Left renal pelvis (tissue), 4 donors: ENCODE results near the gene RPP21. TPM values are rescaled to one million over a fixed set of nuclear protein-coding genes. Genes with fewer than 3 reads are reported as not detected.

ENCODE experiments used
- DNase-seq, 4 donors: peaks; one replicate each; pipeline ENCODE4 v3.0.0-alpha.2; 2013; ENCODE audit warnings: low read depth in 4 of 4, low spot score in 3 of 4
- polyA plus RNA-seq, 4 donors: library from polyadenylated mRNA; unstranded; fragments of 120-200 nt; gene quantifications; one replicate each; pipeline ENCODE4 v1.2.1, GENCODE V29; 2013; ENCODE audit not compliant: insufficient read length in 4 of 4

RPP21 gene
- 10 to 100 TPM; 22.5 to 40.2 (median 28.7) TPM for polyA plus RNA-seq

- DNase-seq, result peak in 3 of 4 donors; percentile 61 to 70 (median 66)
These were observed at the start of gene RPP21 for GRCh38 chr6:30344868-30345671. Gene RPP21, plus strand, starts transcription at chr6:30345156. Its CDS starts 16 bp downstream, at chr6:30345172.

GRCh38 chr6:30295837-30296236 is 49.1 kb upstream of the RPP21 start:
- DNase-seq, result no peak

GRCh38 chr6:30304002-30304401 is 41.0 kb upstream of the RPP21 start:
- DNase-seq, result no peak

GRCh38 chr6:30311101-30311500 is 33.9 kb upstream of the RPP21 start:
- no peak for DNase-seq

- no peak for DNase-seq
These were observed 33.3 kb upstream of the RPP21 start for GRCh38 chr6:30311671-30312070.

- no peak for DNase-seq
These were observed 32.7 kb upstream of the RPP21 start for GRCh38 chr6:30312266-30312665.

- DNase-seq, result no peak
These were observed 32.2 kb upstream of the RPP21 start for GRCh38 chr6:30312676-30313321.

GRCh38 chr6:30315156-30315555 is 29.8 kb upstream of the RPP21 start:
- no peak for DNase-seq

GRCh38 chr6:30317913-30318589 is 26.9 kb upstream of the RPP21 start:
- no peak for DNase-seq

- DNase-seq, result no peak
These were observed 25.7 kb upstream of the RPP21 start for GRCh38 chr6:30319146-30319835.

- no peak for DNase-seq
These were observed 23.1 kb upstream of the RPP21 start for GRCh38 chr6:30321692-30322388.

GRCh38 chr6:30322527-30323501 is 22.1 kb upstream of the RPP21 start:
- no peak for DNase-seq

GRCh38 chr6:30323806-30324205 is 21.1 kb upstream of the RPP21 start:
- no peak for DNase-seq

- no peak for DNase-seq
These were observed 19.6 kb upstream of the RPP21 start for GRCh38 chr6:30325150-30325872.

- peak in 3 of 4 donors; percentile 48 to 56 (median 52) for DNase-seq
These were observed 19.0 kb upstream of the RPP21 start for GRCh38 chr6:30325873-30326525.

- DNase-seq, result peak; percentile 60 to 77 (median 72)
These were observed 18.3 kb upstream of the RPP21 start, which contains the start of gene TRIM39 for GRCh38 chr6:30326526-30327231. Gene TRIM39, plus strand, starts transcription at chr6:30326927. Its CDS starts 2,391 bp downstream, at chr6:30329318.

GRCh38 chr6:30327232-30327746 is 17.7 kb upstream of the RPP21 start:
- DNase-seq, result peak in 3 of 4 donors; percentile 26 to 60 (median 52)
